ENCODE results near the gene LOXHD1.

LOXHD1 gene

DNA sequence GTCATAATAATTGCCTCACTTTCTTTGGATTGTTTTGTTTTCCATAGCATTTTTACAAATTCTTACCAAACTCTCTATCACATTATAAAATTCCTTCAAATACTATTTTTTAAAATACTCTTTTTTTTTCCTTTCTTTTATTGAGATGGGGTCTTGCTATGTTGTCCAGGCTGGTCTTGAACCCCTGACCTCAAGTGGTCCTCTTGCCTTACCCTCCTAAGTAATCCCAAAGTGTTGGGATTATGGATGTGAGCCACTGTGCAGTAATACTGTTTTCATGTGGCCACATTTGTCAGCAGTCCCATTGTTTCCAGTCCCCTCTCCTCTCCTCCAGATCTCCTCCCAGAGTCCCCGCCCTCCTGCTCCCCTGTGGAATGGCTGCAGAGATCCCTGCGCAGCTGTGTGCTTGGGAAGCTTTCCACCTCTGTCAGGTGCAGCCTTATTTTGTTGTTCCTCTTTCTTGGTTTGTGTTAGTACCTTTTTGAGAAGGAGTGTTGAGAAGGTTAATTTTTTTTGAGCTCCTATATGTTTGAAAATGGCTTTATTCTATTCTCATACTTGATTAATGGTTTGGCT, 227.3 kb downstream of the LOXHD1 start (continued):
- TF ChIP-seq ZNF121 (tag by site-specific recombination; IDR thresholded peaks at IDR 0.05) (peak; percentile 63), ZNF341 (tag by site-specific recombination; IDR thresholded peaks at IDR 0.05; ENCODE audit: low read depth) (no peak), FEZF1 (tag by site-specific recombination; IDR thresholded peaks at IDR 0.05) (no peak)
- TF ChIP-seq, protein P1, sequence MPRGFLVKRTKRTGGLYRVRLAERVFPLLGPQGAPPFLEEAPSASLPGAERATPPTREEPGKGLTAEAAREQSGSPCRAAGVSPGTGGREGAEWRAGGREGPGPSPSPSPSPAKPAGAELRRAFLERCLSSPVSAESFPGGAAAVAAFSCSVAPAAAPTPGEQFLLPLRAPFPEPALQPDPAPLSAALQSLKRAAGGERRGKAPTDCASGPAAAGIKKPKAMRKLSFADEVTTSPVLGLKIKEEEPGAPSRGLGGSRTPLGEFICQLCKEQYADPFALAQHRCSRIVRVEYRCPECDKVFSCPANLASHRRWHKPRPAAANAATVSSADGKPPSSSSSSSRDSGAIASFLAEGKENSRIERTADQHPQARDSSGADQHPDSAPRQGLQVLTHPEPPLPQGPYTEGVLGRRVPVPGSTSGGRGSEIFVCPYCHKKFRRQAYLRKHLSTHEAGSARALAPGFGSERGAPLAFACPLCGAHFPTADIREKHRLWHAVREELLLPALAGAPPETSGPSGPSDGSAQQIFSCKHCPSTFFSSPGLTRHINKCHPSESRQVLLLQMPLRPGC (tag by site-specific recombination; IDR thresholded peaks at IDR 0.05), result no peak

DNA sequence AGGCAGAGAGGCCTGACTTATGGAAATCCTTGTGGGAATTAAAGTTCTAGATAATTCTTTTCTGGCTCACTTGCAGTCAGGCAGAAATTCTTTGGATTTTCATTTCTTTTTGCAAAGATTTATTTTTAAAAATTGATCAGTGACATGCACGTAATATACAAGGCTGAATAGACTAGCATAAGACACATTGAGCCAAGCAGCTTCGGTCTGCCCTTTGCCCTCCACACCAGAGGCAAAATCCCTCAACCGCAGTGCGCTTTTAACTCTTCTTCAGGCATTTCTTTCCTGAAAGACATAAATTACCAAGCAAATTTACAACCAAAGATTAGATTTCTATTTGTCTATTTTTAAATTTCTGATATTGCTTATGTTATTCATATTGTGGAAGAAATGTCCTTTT, 227.9 kb downstream of the LOXHD1 start:
- no peaks in the 10 kb centered on the region for H3K9me3 ChIP-seq (ENCODE audit: control insufficient read depth, insufficient read depth, low read depth, low read length)
- H3K27ac ChIP-seq (ENCODE audit: extremely low read depth, low read depth, low read length), result no peak overlapping the region
- TF ChIP-seq TCF7L2 (IDR thresholded peaks at IDR 0.05; ENCODE audit: borderline replicate concordance, low read depth, low read length), result no peak
- no peaks in the 10 kb centered on the region for H3K4me1 ChIP-seq (ENCODE audit: control insufficient read depth, insufficient read depth, low read length)
- ChIA-PET POLR2A (no interaction called here), CTCF (no interaction called here)
- H3K4me3 ChIP-seq (ENCODE audit: low read depth, low read length), result no peak overlapping the region
- no peaks in the 10 kb centered on the region for H3K36me3 ChIP-seq (ENCODE audit: control insufficient read depth in 2 of 2, insufficient read depth in 1 of 2, low read length in 2 of 2)

DNA sequence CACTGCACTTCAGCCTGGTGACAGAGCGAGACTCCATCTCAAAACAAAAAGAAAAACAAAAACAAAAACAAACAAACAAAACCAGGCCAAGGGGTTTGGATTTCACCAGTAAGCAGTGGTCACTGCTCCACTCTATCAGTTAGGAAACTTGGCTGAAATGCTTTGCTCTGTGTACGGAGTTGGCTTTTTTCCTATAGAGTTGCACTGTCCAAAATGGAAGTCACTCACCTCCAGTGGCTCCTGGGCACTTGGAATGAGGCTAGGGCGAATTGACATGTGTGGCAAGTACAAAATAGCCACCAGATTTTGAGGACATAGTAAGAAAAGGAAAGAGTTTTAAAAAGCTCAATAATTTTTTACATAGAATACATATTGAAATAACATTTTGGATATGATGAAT, 228.7 kb downstream of the LOXHD1 start:
- Histone ChIP-seq H3K27ac (ENCODE audit: extremely low read depth, low read depth, low read length) (no peak overlapping the region), H3K9me3 (ENCODE audit: control insufficient read depth, insufficient read depth, low read depth, low read length) (no peaks in the 10 kb centered on the region), H3K36me3 (ENCODE audit: control insufficient read depth in 2 of 2, insufficient read depth in 1 of 2, low read length in 2 of 2) (no peaks in the 10 kb centered on the region), H3K4me3 (ENCODE audit: low read depth, low read length) (no peak overlapping the region), H3K4me1 (ENCODE audit: control insufficient read depth, insufficient read depth, low read length) (no peaks in the 10 kb centered on the region)
- no peak for TF ChIP-seq ZNF449 (tag by site-specific recombination; IDR thresholded peaks at IDR 0.05)
- TF ChIP-seq ZNF18 (tag by site-specific recombination; IDR thresholded peaks at IDR 0.05), result no peak
- TF ChIP-seq ZSCAN16 (tag by site-specific recombination; IDR thresholded peaks at IDR 0.05), result no peak
- no peak for TF ChIP-seq ZNF785 (tag by site-specific recombination; IDR thresholded peaks at IDR 0.05)
- no peak for TF ChIP-seq ZNF174 (tag by site-specific recombination; IDR thresholded peaks at IDR 0.05)
- no peak for TF ChIP-seq ZNF184 (tag by site-specific recombination; IDR thresholded peaks at IDR 0.05)
- TF ChIP-seq SP3 (tag by site-specific recombination; IDR thresholded peaks at IDR 0.05), result no peak
- no peak for TF ChIP-seq ZNF629 (tag by site-specific recombination; IDR thresholded peaks at IDR 0.05)
- no peak for TF ChIP-seq ZBTB6 (tag by site-specific recombination; IDR thresholded peaks at IDR 0.05)
- TF ChIP-seq, protein P2, sequence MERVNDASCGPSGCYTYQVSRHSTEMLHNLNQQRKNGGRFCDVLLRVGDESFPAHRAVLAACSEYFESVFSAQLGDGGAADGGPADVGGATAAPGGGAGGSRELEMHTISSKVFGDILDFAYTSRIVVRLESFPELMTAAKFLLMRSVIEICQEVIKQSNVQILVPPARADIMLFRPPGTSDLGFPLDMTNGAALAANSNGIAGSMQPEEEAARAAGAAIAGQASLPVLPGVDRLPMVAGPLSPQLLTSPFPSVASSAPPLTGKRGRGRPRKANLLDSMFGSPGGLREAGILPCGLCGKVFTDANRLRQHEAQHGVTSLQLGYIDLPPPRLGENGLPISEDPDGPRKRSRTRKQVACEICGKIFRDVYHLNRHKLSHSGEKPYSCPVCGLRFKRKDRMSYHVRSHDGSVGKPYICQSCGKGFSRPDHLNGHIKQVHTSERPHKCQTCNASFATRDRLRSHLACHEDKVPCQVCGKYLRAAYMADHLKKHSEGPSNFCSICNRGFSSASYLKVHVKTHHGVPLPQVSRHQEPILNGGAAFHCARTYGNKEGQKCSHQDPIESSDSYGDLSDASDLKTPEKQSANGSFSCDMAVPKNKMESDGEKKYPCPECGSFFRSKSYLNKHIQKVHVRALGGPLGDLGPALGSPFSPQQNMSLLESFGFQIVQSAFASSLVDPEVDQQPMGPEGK (tag by site-specific recombination; IDR thresholded peaks at IDR 0.05), result no peak
- TF ChIP-seq, protein P3, sequence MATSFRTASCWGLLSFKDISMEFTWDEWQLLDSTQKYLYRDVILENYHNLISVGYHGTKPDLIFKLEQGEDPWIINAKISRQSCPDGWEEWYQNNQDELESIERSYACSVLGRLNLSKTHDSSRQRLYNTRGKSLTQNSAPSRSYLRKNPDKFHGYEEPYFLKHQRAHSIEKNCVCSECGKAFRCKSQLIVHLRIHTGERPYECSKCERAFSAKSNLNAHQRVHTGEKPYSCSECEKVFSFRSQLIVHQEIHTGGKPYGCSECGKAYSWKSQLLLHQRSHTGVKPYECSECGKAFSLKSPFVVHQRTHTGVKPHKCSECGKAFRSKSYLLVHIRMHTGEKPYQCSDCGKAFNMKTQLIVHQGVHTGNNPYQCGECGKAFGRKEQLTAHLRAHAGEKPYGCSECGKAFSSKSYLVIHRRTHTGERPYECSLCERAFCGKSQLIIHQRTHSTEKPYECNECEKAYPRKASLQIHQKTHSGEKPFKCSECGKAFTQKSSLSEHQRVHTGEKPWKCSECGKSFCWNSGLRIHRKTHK (tag by site-specific recombination; IDR thresholded peaks at IDR 0.05), result no peak
- TF ChIP-seq ZEB2 (tag by site-specific recombination; IDR thresholded peaks at IDR 0.05), result no peak
- TF ChIP-seq, protein P1 (tag by site-specific recombination; IDR thresholded peaks at IDR 0.05), result no peak
- TF ChIP-seq ZNF514 (tag by site-specific recombination; IDR thresholded peaks at IDR 0.05), result no peak
- TF ChIP-seq ZIC2 (tag by site-specific recombination; IDR thresholded peaks at IDR 0.05), result no peak
- TF ChIP-seq ZNF341 (tag by site-specific recombination; IDR thresholded peaks at IDR 0.05; ENCODE audit: low read depth), result no peak
- TF ChIP-seq ZNF416 (tag by site-specific recombination; IDR thresholded peaks at IDR 0.05), result no peak
- ChIA-PET POLR2A (no interaction called here), CTCF (no interaction called here)

All from HEK293 (cell line).